Erythroblast (primary cell): Measurements from ENCODE around the gene SPOCK1.

ENCODE experiments used
- GATA1 ChIP-seq: IDR thresholded peaks from 2 replicates; pipeline ENCODE4 v1.6.1; 2011; ENCODE audit warnings: low read depth, mild to moderate bottlenecking, control low read depth, low read length, moderate library complexity
- POLR2A ChIP-seq: IDR thresholded peaks from 2 replicates; pipeline ENCODE4 v1.6.1; 2011; ENCODE audit warnings: mild to moderate bottlenecking, low read length

- no peak for TF ChIP-seq POLR2A
- TF ChIP-seq GATA1, result no peak
These were observed 246.6 kb downstream of the SPOCK1 start for GRCh38 chr5:137252512-137252911.
